ENCODE measurements around the gene DIAPH2.

DIAPH2 gene

GRCh38 chrX:97065973-97066372 is 381.3 kb downstream of the DIAPH2 start:
- no peak for DNase-seq

- DNase-seq, result no peak
Observed at GRCh38 chrX:97066381-97066780, 381.7 kb downstream of the DIAPH2 start.

GRCh38 chrX:97070346-97070745 is 385.7 kb downstream of the DIAPH2 start:
- DNase-seq, result no peak

GRCh38 chrX:97074400-97074799 is 389.8 kb downstream of the DIAPH2 start:
- no peak for DNase-seq

- DNase-seq, result no peak
Observed at GRCh38 chrX:97089116-97089515, 404.5 kb downstream of the DIAPH2 start.

- peak; percentile 16 for DNase-seq
Observed at GRCh38 chrX:97096385-97096784, 411.7 kb downstream of the DIAPH2 start.

GRCh38 chrX:97102938-97103337 is 418.3 kb downstream of the DIAPH2 start:
- DNase-seq, result no peak

GRCh38 chrX:97109730-97110129 is 425.1 kb downstream of the DIAPH2 start:
- no peak for DNase-seq

GRCh38 chrX:97117572-97117971 is 432.9 kb downstream of the DIAPH2 start:
- no peak for DNase-seq

GRCh38 chrX:97119474-97120109 is 434.9 kb downstream of the DIAPH2 start:
- no peak for DNase-seq

- no peak for DNase-seq
Observed at GRCh38 chrX:97123001-97123400, 438.4 kb downstream of the DIAPH2 start.

- DNase-seq, result no peak
Observed at GRCh38 chrX:97126020-97126419, 441.4 kb downstream of the DIAPH2 start.

GRCh38 chrX:97132664-97133415 is 448.2 kb downstream of the DIAPH2 start:
- DNase-seq, result no peak

GRCh38 chrX:97145934-97146333 is 461.3 kb downstream of the DIAPH2 start:
- DNase-seq, result no peak

- DNase-seq, result peak; percentile 2
Observed at GRCh38 chrX:97155816-97156215, 471.2 kb downstream of the DIAPH2 start.

GRCh38 chrX:97158269-97158668 is 473.6 kb downstream of the DIAPH2 start:
- no peak for DNase-seq

- no peak for DNase-seq
Observed at GRCh38 chrX:97159916-97160800, 475.5 kb downstream of the DIAPH2 start.

- DNase-seq, result no peak
Observed at GRCh38 chrX:97167333-97167732, 482.7 kb downstream of the DIAPH2 start.

- DNase-seq, result no peak
Observed at GRCh38 chrX:97168646-97169045, 484.0 kb downstream of the DIAPH2 start.

- DNase-seq, result no peak
Observed at GRCh38 chrX:97175147-97175546, 490.5 kb downstream of the DIAPH2 start.

- DNase-seq, result no peak
Observed at GRCh38 chrX:97189668-97190067, 505.0 kb downstream of the DIAPH2 start.

GRCh38 chrX:97199501-97199900 is 514.9 kb downstream of the DIAPH2 start:
- DNase-seq, result no peak

GRCh38 chrX:97200454-97200853 is 515.8 kb downstream of the DIAPH2 start:
- DNase-seq, result no peak

GRCh38 chrX:97210501-97210900 is 525.9 kb downstream of the DIAPH2 start:
- DNase-seq, result peak; percentile 29

All from activated CD4-positive, alpha-beta T cell treated with anti-CD3 and anti-CD28 coated beads, Interleukin-10, Interleukin-2, amounts not matched to agents 100 ng/mL and 50 ng/mL, durations not matched to agents 16 hours and 8 hours (primary cell).